OCI-LY7 (cell line): ENCODE data around the gene SPATA6L. TPM values are rescaled to one million over a fixed set of nuclear protein-coding genes. Genes with fewer than 3 reads are reported as not detected.

Experiments
- BruUV-seq: library from RNA; stranded (reverse); fragments of 400-500 nt; replicated peaks from 2 replicates; lab custom pipeline; 2021; lab: Mats Ljungman, UMichigan
- CTCF ChIA-PET: fragments of 300-600 bp; sonication (Branson Sonifier 250); formaldehyde crosslinking; loops from one replicate; lab custom pipeline; 2022; ENCODE audit warnings: antibody characterized with exemption; ENCODE audit not compliant: unreplicated experiment; lab: Charles Lee
- POLR2A ChIA-PET: fragments of 300-600 bp; sonication (Branson Sonifier 250); formaldehyde crosslinking; loops from one replicate; lab custom pipeline; 2022; ENCODE audit warnings: antibody characterized with exemption; lab: Charles Lee
- DNase-seq: peaks from one replicate; pipeline ENCODE4 v3.0.0-alpha.2; 2015; ENCODE audit warnings: low spot score
- H2AFZ ChIP-seq: fragments of 200-600 bp; sonication (generic), shearing (Covaris generic); 2 replicates; pipeline ENCODE4 v1.6.1; 2014; ENCODE audit warnings: mild to moderate bottlenecking, antibody characterized with exemption, low read length, moderate library complexity
- H3K27ac ChIP-seq: fragments of 200-600 bp; sonication (generic); 2 replicates; pipeline ENCODE4 v1.5.1; 2014; ENCODE audit warnings: mixed run types, low read depth, mild to moderate bottlenecking, moderate library complexity, low read length, inconsistent platforms; ENCODE audit not compliant: poor library complexity, severe bottlenecking
- H3K36me3 ChIP-seq: fragments of 200-600 bp; sonication (generic); 2 replicates; pipeline ENCODE4 v1.6.1; 2014; ENCODE audit warnings: mild to moderate bottlenecking, antibody characterized with exemption, low read length, moderate library complexity, mixed read lengths; ENCODE audit not compliant: insufficient read depth
- H3K4me1 ChIP-seq: fragments of 200-600 bp; sonication (generic); 2 replicates; pipeline ENCODE4 v1.5.1; 2014; ENCODE audit warnings: mild to moderate bottlenecking, low read length; ENCODE audit not compliant: insufficient read depth, poor library complexity, severe bottlenecking
- H3K4me2 ChIP-seq: fragments of 200-600 bp; sonication (generic); 2 replicates; pipeline ENCODE4 v1.6.1; 2014; ENCODE audit warnings: mild to moderate bottlenecking, low read length
- H3K4me3 ChIP-seq: fragments of 200-600 bp; sonication (generic); 2 replicates; pipeline ENCODE4 v1.5.1; 2014; ENCODE audit warnings: mild to moderate bottlenecking, low read depth, low read length; ENCODE audit not compliant: poor library complexity, severe bottlenecking
- H3K79me2 ChIP-seq: fragments of 200-600 bp; sonication (generic); 2 replicates; pipeline ENCODE4 v1.6.1; 2016; ENCODE audit warnings: low read depth, mild to moderate bottlenecking, low read length, moderate library complexity, mixed read lengths; ENCODE audit not compliant: insufficient read depth
- H3K9me2 ChIP-seq: fragments of 200-600 bp; sonication (generic); 2 replicates; pipeline ENCODE4 v1.6.1; 2016; ENCODE audit warnings: mild to moderate bottlenecking, low read length, mixed read lengths; ENCODE audit not compliant: insufficient read depth
- H3K9me3 ChIP-seq: fragments of 200-600 bp; sonication (generic); 2 replicates; pipeline ENCODE4 v1.6.1; 2014; ENCODE audit warnings: mild to moderate bottlenecking, mixed run types, low read length, mixed read lengths
- H4K20me1 ChIP-seq: fragments of 200-600 bp; sonication (generic); 2 replicates; pipeline ENCODE4 v1.6.1; 2014; ENCODE audit warnings: mild to moderate bottlenecking, antibody characterized with exemption, low read length, moderate library complexity, mixed read lengths; ENCODE audit not compliant: insufficient read depth
- CTCF ChIP-seq: fragments of 200-600 bp; sonication (generic); conservative IDR thresholded peaks from 2 replicates; pipeline ENCODE4 v1.5.1; 2014; ENCODE audit warnings: mild to moderate bottlenecking, antibody characterized with exemption, low read length, moderate library complexity, mixed read lengths
- EZH2phosphoT487 ChIP-seq: fragments of 200-600 bp; sonication (generic); IDR thresholded peaks from 2 replicates; pipeline ENCODE4 v1.6.1; 2018; ENCODE audit warnings: low read depth, borderline replicate concordance, mild to moderate bottlenecking, mixed run types, antibody characterized with exemption, low read length, moderate library complexity, mixed read lengths
- intact Hi-C: fragments of 100-400 bp; cut with micrococcal nuclease; formaldehyde crosslinking; loops from one replicate; pipeline ENCODE4 v1.10.0; 2022; ENCODE audit not compliant: unreplicated experiment
- total RNA-seq, 2 experiments: library from RNA; depleted of rRNA in 1 of 2; stranded (reverse); fragments of >200 nt in 1 of 2; shearing (Covaris generic) in 1 of 2; gene quantifications; 2 replicates each; pipeline ENCODE4 v1.2.3, GENCODE V29; 2014 to 2022

The SPATA6L gene
- total RNA-seq, 2 experiments from 2014 or later = 0.49 TPM; not detected in 1

GRCh38 chr9:4550777-4551484, 115.3 kb downstream of the SPATA6L start:
- Histone ChIP-seq H3K4me1 (no peaks in the 10 kb centered on the region), H2AFZ (no peak overlapping the region), H3K79me2 (no peaks in the 10 kb centered on the region), H4K20me1 (no peaks in the 10 kb centered on the region), H3K9me3 (no peaks in the 10 kb centered on the region), H3K4me3 (no peak overlapping the region), H3K4me2 (no peak overlapping the region), H3K36me3 (no peaks in the 10 kb centered on the region), H3K9me2 (no peaks in the 10 kb centered on the region), H3K27ac (no peak overlapping the region)
- ChIA-PET POLR2A (interaction anchor here (0.6 to 0.7 kb wide), 2 partner anchors 53 to 496 kb away, joined by 3 to 4 read pairs; no protein-coding TSS in a partner anchor), CTCF (no interaction called here)
- DNase-seq = no peak
- intact Hi-C loops = no loop called here
- BruUV-seq = no TSS peak
- no peak for TF ChIP-seq CTCF
- no peak for TF ChIP-seq EZH2phosphoT487

DNA sequence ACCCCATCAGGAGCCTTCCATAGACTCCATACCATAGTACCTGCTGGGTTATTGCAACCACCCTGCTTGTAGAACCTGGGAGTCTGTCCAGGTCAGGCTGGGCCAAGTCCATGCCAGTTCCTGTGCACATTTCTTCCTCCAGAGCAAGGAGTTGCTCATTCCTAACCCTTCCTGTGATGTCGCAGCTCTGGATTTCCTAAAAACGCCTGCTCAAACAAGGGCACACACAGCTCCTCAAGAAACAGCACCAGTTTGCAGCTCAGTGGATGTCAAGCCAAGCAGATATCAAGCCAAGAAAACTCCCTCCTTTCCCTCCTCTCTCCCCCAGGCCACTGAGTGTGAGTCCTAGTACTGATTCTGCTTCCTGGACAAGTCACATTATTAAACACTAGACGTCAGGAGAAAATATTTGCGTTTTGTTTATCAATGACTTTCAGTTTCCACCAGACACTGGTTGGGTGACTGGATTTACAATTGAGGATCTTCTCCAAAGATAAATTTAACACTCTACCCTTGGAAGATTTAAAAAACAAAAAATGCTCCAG, 116.5 kb downstream of the SPATA6L start:
- intact Hi-C loops = no loop called here
- ChIA-PET CTCF (interaction anchor here (0.6 kb wide), 1 partner anchor 1073 kb away, joined by 3 read pairs; no protein-coding TSS in a partner anchor), POLR2A (no interaction called here)
- no peaks in the 10 kb centered on the region for H3K9me3 ChIP-seq
- H3K79me2 ChIP-seq = no peaks in the 10 kb centered on the region
- no peak overlapping the region for H3K27ac ChIP-seq
- BruUV-seq = no TSS peak
- H2AFZ ChIP-seq = no peak overlapping the region
- no peak for DNase-seq
- H3K4me1 ChIP-seq = no peaks in the 10 kb centered on the region
- H3K4me3 ChIP-seq = no peak overlapping the region
- H3K4me2 ChIP-seq = no peak overlapping the region
- H4K20me1 ChIP-seq = no peaks in the 10 kb centered on the region
- H3K36me3 ChIP-seq = no peaks in the 10 kb centered on the region
- TF ChIP-seq CTCF (no peak), EZH2phosphoT487 (no peak)
- H3K9me2 ChIP-seq = no peaks in the 10 kb centered on the region
